ENCODE measurements around the gene CRMP1.
"Not testable (repeated sequence)": the region's sequence is repeated elsewhere in the genome, so short reads cannot be mapped to it uniquely, and the experiment has no call there.

Gene CRMP1

DNA sequence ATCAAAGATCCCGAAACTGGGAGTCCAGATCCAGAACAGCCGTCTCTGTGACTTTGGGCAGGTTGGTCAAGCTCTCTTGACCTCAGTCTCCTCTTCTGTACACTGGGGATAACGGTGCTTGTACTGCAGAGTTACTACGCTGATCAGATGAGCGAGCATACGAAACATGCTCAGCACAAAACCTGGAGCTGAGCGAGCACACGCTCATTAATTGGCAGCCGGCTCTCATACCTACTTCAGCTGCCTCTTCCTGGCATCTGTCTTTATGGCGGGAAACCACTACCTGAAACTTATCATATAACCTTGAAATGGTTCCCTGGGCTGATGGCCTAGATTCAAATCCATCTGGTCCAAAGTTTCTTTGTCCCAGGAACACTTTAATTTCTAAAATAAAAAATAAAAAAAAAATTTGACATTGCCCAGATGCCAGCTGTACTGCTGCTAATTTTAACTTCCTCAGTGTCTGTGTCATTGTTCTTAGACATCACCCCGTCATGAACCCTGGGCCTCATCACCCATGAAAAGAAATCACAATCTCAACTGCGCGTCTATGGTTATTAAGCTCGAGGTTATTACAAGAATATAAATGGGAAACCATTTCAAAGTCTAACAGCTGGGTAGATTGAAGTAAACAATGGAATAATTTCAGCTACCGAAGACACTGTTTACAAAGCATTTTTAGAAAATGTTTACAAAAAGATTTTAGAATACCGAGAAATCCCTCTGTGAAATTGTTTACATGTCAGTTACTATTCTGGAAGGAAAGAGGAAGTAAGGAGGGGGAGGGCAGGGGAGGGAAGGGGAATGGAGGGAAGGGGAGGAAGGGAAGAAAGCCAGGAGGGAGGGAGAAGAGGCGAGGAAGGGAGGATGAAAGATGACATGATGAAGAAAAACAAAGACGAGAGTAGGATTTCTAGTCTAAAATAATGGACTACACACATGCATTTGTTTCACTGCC lies 49.0 kb downstream of the CRMP1 start:
- Histone ChIP-seq H3K4me3 (ENCODE audit: low read depth, low read length) (no peak overlapping the region), H3K9me3 (ENCODE audit: control insufficient read depth, insufficient read depth, low read length) (no peaks in the 10 kb centered on the region), H3K36me3 (ENCODE audit: control insufficient read depth, insufficient read depth, low read length) (peaks cover 43% of the 10 kb centered on the region), H3K9ac (ENCODE audit: low read depth, low read length) (no peak overlapping the region), H3K4me1 (ENCODE audit: control insufficient read depth, insufficient read depth, low read length) (peaks cover 9% of the 10 kb centered on the region), H3K27me3 (ENCODE audit: control insufficient read depth, insufficient read depth, low read length) (no peaks in the 10 kb centered on the region)

DNA sequence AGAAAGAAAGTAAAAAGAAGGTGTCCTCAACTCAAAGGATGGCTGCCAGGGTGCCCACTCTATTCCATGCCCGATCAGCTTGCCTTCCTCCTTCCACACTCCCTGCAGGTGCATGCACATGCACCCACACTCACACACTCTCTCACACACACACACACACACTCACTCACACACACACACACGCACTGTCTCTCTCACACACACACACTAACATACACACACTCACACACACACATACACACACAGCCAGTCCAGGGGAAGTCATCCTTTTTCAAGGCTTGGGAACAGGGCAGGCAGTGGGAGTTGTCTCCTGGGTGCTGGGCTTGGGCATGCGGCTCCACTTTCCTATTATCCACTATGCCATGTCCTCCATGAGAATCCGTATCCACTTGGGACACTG lies 50.4 kb downstream of the CRMP1 start:
- Histone ChIP-seq H3K9me3 (ENCODE audit: control insufficient read depth, insufficient read depth, low read length) (no peaks in the 10 kb centered on the region), H3K9ac (ENCODE audit: low read depth, low read length) (no peak overlapping the region), H3K27me3 (ENCODE audit: control insufficient read depth, insufficient read depth, low read length) (no peaks in the 10 kb centered on the region), H3K4me3 (ENCODE audit: low read depth, low read length) (no peak overlapping the region), H3K4me1 (ENCODE audit: control insufficient read depth, insufficient read depth, low read length) (peaks cover 9% of the 10 kb centered on the region), H3K36me3 (ENCODE audit: control insufficient read depth, insufficient read depth, low read length) (peaks cover 49% of the 10 kb centered on the region)

DNA sequence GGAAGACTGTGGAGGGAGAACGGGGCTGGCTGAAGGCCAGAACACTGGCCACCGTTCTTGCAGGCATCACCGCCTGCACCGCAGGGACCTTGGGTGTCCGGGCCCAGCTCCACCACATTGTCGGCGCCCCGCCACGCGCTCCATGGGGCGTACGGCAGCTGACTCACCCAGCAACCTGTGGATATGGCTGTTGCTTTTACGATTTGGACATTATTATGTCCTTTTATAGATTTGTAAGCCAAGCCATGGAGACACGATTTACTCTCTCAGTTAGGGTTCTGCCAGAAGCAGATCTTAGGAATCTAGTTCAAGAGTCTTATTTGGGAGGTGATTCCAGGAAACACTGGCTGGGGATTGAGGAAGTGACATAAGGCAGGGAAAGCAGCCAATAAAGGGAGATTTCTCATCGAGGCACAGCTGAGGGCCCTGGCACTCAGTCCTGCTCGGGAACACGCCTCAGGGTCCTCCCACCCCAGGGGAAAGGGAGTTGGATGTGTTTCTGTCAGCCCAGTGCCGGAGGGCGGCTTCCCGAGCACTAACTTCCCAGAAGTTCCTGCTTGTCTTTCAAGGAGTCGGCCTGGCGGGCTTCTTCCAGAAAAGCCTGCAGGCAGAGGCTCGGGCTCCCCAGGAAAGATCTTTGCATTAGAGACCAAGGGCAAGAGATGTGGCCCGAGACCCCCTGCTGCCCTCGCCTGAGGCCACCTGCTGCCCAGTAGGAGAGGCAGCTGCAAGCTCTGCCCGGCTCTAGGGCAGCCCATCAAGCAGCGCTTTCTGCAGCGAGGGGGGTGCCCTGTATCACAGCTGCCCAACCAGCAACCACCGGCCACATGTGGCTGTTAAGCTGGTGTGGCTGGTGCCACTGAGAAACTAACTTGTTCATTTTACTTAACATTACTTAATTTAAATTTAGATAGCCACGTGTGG lies 52.9 kb downstream of the CRMP1 start:
- Histone ChIP-seq H3K4me3 (ENCODE audit: low read depth, low read length) (no peak overlapping the region), H3K9me3 (ENCODE audit: control insufficient read depth, insufficient read depth, low read length) (no peaks in the 10 kb centered on the region), H3K4me1 (ENCODE audit: control insufficient read depth, insufficient read depth, low read length) (peaks cover 4% of the 10 kb centered on the region), H3K9ac (ENCODE audit: low read depth, low read length) (no peak overlapping the region), H3K27me3 (ENCODE audit: control insufficient read depth, insufficient read depth, low read length) (no peaks in the 10 kb centered on the region), H3K36me3 (ENCODE audit: control insufficient read depth, insufficient read depth, low read length) (peaks cover 54% of the 10 kb centered on the region)

DNA sequence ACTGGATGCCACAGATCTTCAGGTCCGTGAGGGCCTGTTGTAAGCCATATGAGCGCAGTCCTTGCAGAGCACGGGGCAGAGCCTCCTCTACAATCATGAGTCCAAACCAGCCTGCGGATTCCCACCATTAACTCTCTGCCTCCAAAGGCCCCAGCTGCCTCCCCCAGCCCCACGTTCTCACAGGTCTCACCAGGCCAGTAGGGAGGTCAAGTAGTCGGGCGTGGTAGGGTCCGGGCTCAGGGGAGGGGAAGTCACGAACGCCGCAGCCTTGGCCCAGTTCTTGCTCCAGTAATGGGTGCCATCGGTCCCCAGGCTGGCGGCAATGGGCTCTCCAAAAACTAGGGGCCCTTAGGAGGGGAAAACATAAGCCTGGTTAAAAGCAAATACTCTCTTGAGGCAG lies 53.6 kb downstream of the CRMP1 start:
- Histone ChIP-seq H3K9me3 (ENCODE audit: control insufficient read depth, insufficient read depth, low read length) (no peaks in the 10 kb centered on the region), H3K27me3 (ENCODE audit: control insufficient read depth, insufficient read depth, low read length) (no peaks in the 10 kb centered on the region), H3K9ac (ENCODE audit: low read depth, low read length) (no peak overlapping the region), H3K4me3 (ENCODE audit: low read depth, low read length) (no peak overlapping the region), H3K4me1 (ENCODE audit: control insufficient read depth, insufficient read depth, low read length) (no peaks in the 10 kb centered on the region), H3K36me3 (ENCODE audit: control insufficient read depth, insufficient read depth, low read length) (peaks cover 58% of the 10 kb centered on the region)

DNA sequence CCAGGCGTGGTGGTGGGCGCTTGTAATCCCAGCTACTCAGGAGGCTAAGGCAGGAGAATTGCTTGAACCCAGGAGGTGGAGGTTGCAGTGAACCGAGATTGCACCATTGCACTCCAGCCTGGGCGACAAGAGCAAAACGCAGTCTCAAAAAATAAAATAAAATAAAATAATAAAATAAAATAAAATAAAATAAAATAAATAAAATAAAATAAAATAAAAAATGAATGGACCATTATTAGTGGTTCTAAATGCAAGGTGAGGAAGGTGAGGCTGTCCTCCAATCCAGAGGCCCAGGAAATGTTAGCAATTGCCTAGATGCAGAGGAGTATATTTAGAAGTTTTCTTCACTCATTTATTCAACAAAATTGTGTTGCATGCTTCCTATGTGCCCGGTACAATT lies 55.4 kb downstream of the CRMP1 start:
- H3K4me3 ChIP-seq (ENCODE audit: low read depth, low read length); H3K9me3 ChIP-seq (ENCODE audit: control insufficient read depth, insufficient read depth, low read length); H3K27me3 ChIP-seq (ENCODE audit: control insufficient read depth, insufficient read depth, low read length); H3K9ac ChIP-seq (ENCODE audit: low read depth, low read length); H3K4me1 ChIP-seq (ENCODE audit: control insufficient read depth, insufficient read depth, low read length): not testable (repeated sequence)
- peaks cover 53% of the 10 kb centered on the region for H3K36me3 ChIP-seq (ENCODE audit: control insufficient read depth, insufficient read depth, low read length)

DNA sequence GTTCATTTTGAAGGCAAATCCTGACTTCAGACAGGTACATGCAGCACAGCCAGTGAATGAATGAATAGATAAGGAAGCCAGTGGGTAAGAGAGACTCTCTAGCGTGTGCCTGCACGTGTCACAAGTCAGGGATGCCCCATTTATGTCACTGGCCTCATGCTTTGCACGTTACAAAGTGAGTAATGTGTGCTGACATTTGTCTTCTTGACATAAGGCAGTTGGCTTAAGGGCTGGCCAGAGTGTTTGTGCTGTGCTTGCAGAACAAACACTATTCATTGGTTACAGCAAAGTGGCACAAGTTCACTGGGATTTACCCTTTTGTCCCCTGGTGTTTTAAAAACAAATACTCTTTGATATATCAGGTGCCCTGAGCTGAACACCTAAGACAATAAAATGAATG lies 55.9 kb downstream of the CRMP1 start:
- Histone ChIP-seq H3K9ac (ENCODE audit: low read depth, low read length) (no peak overlapping the region), H3K36me3 (ENCODE audit: control insufficient read depth, insufficient read depth, low read length) (peaks cover 52% of the 10 kb centered on the region), H3K27me3 (ENCODE audit: control insufficient read depth, insufficient read depth, low read length) (no peaks in the 10 kb centered on the region), H3K9me3 (ENCODE audit: control insufficient read depth, insufficient read depth, low read length) (no peaks in the 10 kb centered on the region), H3K4me3 (ENCODE audit: low read depth, low read length) (no peak overlapping the region), H3K4me1 (ENCODE audit: control insufficient read depth, insufficient read depth, low read length) (no peaks in the 10 kb centered on the region)

DNA sequence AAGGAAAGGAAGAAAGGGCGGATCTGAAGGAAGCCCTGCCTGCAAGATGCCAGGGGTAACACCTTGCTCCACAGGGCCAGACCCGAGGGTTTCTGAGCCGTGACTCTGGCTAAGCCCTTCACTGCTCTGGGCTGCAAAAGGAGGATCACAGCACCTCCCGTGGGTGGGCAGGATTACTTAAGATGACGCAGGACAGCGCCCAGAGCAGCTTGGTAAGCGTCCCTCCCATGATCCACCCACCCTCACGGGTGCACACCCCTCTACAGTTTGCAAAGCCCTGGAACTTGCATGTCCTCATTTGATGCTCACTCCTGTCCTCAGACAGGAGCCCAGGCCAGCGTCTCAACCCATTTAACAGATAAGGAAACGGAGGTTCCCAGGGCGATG lies 64.9 kb downstream of the CRMP1 start:
- Histone ChIP-seq H3K4me1 (ENCODE audit: control insufficient read depth, insufficient read depth, low read length) (no peaks in the 10 kb centered on the region), H3K9me3 (ENCODE audit: control insufficient read depth, insufficient read depth, low read length) (no peaks in the 10 kb centered on the region), H3K27me3 (ENCODE audit: control insufficient read depth, insufficient read depth, low read length) (no peaks in the 10 kb centered on the region), H3K9ac (ENCODE audit: low read depth, low read length) (no peak overlapping the region), H3K4me3 (ENCODE audit: low read depth, low read length) (no peak overlapping the region), H3K36me3 (ENCODE audit: control insufficient read depth, insufficient read depth, low read length) (peaks cover 30% of the 10 kb centered on the region)

DNA sequence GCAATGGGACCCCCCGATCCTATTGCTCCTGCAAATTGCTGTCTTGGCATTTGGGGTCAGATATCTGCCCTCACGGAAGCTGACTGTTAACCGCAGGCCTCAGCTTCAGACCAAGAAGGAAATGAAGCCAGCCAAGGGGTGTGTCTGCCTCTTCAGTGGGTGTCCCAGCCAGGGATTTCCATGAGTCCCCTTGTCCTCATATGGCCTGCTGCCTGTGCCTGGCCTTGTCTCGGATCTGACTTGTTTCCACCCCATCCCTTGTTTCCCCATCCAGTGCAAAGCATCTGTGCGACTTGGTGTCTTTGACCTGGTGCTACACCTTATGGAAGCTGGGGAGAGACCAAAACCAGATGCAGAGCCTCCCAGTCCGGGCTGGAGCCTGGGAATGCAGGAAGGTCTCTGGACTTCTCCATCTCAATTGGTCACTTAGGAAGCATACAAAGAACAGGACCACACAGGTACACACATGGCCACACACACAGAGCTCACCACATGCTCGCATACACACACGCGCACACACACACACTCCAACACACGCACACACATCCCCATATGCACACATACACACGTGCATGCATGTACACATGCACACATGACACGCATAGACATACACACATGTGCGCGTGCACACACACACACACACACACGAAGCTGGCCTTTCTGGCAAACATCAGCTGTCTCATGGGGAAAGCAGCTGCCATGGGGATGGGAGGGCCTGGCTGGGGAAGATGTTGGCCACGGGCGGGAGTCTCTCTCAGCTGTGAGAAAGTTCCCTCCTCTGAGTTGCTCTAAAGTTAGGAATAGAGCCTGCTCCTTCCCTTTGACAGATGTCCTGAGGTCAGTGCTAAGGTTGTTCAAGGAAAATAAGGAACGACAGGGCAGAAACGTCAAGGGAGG lies 65.5 kb downstream of the CRMP1 start:
- Histone ChIP-seq H3K4me3 (ENCODE audit: low read depth, low read length) (no peak overlapping the region), H3K9me3 (ENCODE audit: control insufficient read depth, insufficient read depth, low read length) (no peaks in the 10 kb centered on the region), H3K4me1 (ENCODE audit: control insufficient read depth, insufficient read depth, low read length) (no peaks in the 10 kb centered on the region), H3K36me3 (ENCODE audit: control insufficient read depth, insufficient read depth, low read length) (peaks cover 25% of the 10 kb centered on the region), H3K27me3 (ENCODE audit: control insufficient read depth, insufficient read depth, low read length) (no peaks in the 10 kb centered on the region), H3K9ac (ENCODE audit: low read depth, low read length) (no peak overlapping the region)

DNA sequence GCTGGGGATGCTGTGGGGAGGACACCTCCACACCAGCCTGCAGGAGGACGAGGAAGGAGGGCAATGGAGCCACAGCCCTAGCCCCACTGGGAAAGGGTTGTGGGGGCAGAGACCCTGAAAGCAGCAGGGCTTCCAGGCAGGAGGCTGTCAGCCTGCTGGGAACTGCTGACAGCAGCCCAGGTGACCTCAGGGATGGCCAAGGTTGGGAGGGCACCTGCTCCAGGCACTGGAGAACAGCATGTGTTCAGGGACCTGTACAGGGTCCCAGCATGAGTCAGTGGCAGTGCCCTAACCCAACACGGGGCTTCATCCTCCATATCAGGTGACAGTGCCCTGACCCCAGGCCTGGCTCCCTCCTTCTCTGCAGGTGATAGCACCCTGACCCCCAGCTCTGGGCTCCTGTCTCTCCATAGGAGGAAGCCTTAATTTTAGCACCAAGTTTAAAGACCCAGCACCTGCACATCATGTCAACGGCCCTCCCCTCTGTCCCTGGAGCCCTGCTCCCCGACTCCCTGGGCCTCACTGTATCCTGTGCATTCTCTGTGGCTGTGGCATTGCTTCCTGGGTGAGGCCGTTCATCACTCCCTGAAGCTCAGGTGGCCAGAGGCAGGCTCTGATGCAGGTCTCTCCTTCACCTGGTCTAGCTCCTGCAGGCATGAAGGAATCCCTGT lies 66.3 kb downstream of the CRMP1 start:
- H3K4me1 ChIP-seq (ENCODE audit: control insufficient read depth, insufficient read depth, low read length) = no peaks in the 10 kb centered on the region
- H3K9me3 ChIP-seq (ENCODE audit: control insufficient read depth, insufficient read depth, low read length) = no peaks in the 10 kb centered on the region
- H3K4me3 ChIP-seq (ENCODE audit: low read depth, low read length) = no peak overlapping the region
- no peaks in the 10 kb centered on the region for H3K27me3 ChIP-seq (ENCODE audit: control insufficient read depth, insufficient read depth, low read length)
- H3K9ac ChIP-seq (ENCODE audit: low read depth, low read length) = no peak overlapping the region
- peaks cover 21% of the 10 kb centered on the region for H3K36me3 ChIP-seq (ENCODE audit: control insufficient read depth, insufficient read depth, low read length)

DNA sequence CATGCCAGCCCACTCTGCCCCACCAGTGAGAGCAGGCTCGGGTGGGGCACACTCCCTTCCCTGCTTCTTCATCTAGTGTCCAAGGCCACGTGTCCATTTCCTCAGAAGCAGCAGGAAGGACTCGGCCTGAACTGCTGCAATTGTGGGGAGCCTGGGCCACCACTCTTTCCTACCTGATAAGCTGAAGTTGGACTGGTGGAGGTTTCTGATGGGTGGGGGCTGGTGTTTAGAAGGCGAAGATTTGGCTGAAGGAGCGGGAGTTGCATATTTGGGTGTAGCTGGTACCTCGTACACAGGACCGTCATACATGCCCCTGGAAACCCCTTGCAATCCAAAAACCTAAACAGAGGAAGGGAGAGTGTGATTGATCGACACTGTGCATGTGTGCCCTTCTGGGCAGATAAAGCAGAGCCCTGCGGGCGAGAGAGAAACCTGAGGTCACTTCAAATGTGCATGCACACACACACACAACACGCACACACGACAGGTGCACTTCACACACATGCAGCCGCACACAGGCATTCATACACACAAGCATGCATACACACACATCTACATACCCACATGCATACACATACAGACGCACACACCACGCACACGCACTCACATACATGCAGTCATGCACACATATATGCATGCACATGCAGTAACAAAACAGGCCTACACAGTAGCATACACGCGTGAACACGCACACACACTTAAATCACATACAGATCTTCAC lies 67.4 kb downstream of the CRMP1 start:
- Histone ChIP-seq H3K4me3 (ENCODE audit: low read depth, low read length) (no peak overlapping the region), H3K9ac (ENCODE audit: low read depth, low read length) (no peak overlapping the region), H3K36me3 (ENCODE audit: control insufficient read depth, insufficient read depth, low read length) (peaks cover 26% of the 10 kb centered on the region), H3K27me3 (ENCODE audit: control insufficient read depth, insufficient read depth, low read length) (no peaks in the 10 kb centered on the region), H3K9me3 (ENCODE audit: control insufficient read depth, insufficient read depth, low read length) (no peaks in the 10 kb centered on the region), H3K4me1 (ENCODE audit: control insufficient read depth, insufficient read depth, low read length) (no peaks in the 10 kb centered on the region)

Measured in iPS-15b (cell line).